Type B pancreatic cell (in vitro differentiated cells): ENCODE results near the gene REV3L. TPM values are rescaled to one million over a fixed set of nuclear protein-coding genes. Genes with fewer than 3 reads are reported as not detected.

ENCODE experiments used
- DNase-seq: peaks from one replicate; pipeline ENCODE4 v3.0.0; 2021; ENCODE audit warnings: mixed read lengths; ENCODE audit not compliant: unreplicated experiment; ENCODE audit errors: extremely low spot score
- H3K27ac Mint-ChIP-seq: 2 replicates; pipeline ENCODE4 v1.8.0; 2021; ENCODE audit warnings: mild to moderate bottlenecking, mixed read lengths
- H3K27me3 Mint-ChIP-seq: 2 replicates; pipeline ENCODE4 v1.8.0; 2021; ENCODE audit warnings: mixed read lengths
- H3K36me3 Mint-ChIP-seq: 2 replicates; pipeline ENCODE4 v1.8.0; 2021; ENCODE audit warnings: mixed read lengths
- H3K4me1 Mint-ChIP-seq: one replicate; pipeline ENCODE4 v1.8.0; 2021; ENCODE audit warnings: mixed read lengths; ENCODE audit not compliant: unreplicated experiment
- H3K4me3 Mint-ChIP-seq: 2 replicates; pipeline ENCODE4 v1.8.0; 2021; ENCODE audit warnings: mild to moderate bottlenecking, mixed read lengths
- H3K9me3 Mint-ChIP-seq: 2 replicates; pipeline ENCODE4 v1.8.0; 2021; ENCODE audit warnings: mixed read lengths
- total RNA-seq: library from RNA; stranded (reverse); gene quantifications from 2 replicates; pipeline ENCODE4 v1.2.1, GENCODE V29; 2021; ENCODE audit warnings: low replicate concordance
- TF ChIP-seq, protein P1 (sequence below): fragments of 200-600 bp; sonication (generic); conservative IDR thresholded peaks from 2 replicates; pipeline ENCODE4 v1.5.0; 2021; ENCODE audit warnings: antibody characterized with exemption, mild to moderate bottlenecking

Gene REV3L
- total RNA-seq, 1 donor from 2014 or later = 34.4 TPM

DNA sequence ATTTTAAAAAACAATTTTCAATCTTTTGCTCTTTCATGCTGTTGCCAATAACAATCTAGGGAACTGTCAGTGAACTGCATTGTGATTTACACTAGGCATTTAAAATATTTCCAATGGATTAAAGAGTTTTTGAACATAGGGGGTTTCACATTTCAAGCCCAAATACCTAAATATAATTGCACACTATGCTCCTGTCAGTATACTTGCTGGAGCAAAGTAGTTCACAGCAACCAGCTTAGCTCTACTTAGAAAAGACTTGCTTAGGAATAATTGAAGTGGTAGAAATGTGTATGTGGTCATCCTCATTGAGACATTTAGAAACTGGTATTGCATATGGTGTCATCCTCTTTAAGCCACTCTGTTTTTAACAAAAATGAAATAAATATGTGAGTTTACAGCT lies 41.7 kb upstream of the REV3L start:
- TF ChIP-seq, protein P1, sequence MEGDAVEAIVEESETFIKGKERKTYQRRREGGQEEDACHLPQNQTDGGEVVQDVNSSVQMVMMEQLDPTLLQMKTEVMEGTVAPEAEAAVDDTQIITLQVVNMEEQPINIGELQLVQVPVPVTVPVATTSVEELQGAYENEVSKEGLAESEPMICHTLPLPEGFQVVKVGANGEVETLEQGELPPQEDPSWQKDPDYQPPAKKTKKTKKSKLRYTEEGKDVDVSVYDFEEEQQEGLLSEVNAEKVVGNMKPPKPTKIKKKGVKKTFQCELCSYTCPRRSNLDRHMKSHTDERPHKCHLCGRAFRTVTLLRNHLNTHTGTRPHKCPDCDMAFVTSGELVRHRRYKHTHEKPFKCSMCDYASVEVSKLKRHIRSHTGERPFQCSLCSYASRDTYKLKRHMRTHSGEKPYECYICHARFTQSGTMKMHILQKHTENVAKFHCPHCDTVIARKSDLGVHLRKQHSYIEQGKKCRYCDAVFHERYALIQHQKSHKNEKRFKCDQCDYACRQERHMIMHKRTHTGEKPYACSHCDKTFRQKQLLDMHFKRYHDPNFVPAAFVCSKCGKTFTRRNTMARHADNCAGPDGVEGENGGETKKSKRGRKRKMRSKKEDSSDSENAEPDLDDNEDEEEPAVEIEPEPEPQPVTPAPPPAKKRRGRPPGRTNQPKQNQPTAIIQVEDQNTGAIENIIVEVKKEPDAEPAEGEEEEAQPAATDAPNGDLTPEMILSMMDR = no peak
- Mint-ChIP-seq H3K9me3 (peaks cover 15% of the 10 kb centered on the region), H3K36me3 (peaks cover 20% of the 10 kb centered on the region), H3K27me3 (no peaks in the 10 kb centered on the region), H3K27ac (no peak overlapping the region), H3K4me1 (peaks cover 25% of the 10 kb centered on the region), H3K4me3 (no peak overlapping the region)
- DNase-seq = no peak

DNA sequence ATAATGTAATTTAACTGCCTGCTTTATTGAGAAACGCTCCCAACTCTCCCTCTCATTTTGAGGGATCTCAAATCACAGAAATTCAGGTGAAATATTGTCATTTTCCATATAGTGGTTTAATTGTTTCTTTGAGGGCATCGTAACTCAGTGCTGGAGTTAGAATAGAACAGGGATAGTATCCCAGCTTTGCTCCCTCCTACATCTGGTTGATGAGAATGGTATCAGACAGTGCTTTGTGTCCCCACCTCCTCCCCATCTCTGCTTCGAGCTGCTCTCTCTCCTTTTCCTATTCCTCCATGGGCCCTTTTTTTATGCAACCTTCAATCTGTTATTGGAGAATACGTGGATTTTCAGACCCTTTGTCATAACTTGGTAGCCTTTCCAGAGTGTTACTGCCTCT lies 41.2 kb upstream of the REV3L start:
- Mint-ChIP-seq H3K27ac (no peak overlapping the region), H3K27me3 (no peaks in the 10 kb centered on the region), H3K9me3 (peaks cover 15% of the 10 kb centered on the region), H3K36me3 (peaks cover 20% of the 10 kb centered on the region), H3K4me1 (peaks cover 25% of the 10 kb centered on the region), H3K4me3 (no peak overlapping the region)
- DNase-seq = no peak
- TF ChIP-seq, protein P1 = no peak

DNA sequence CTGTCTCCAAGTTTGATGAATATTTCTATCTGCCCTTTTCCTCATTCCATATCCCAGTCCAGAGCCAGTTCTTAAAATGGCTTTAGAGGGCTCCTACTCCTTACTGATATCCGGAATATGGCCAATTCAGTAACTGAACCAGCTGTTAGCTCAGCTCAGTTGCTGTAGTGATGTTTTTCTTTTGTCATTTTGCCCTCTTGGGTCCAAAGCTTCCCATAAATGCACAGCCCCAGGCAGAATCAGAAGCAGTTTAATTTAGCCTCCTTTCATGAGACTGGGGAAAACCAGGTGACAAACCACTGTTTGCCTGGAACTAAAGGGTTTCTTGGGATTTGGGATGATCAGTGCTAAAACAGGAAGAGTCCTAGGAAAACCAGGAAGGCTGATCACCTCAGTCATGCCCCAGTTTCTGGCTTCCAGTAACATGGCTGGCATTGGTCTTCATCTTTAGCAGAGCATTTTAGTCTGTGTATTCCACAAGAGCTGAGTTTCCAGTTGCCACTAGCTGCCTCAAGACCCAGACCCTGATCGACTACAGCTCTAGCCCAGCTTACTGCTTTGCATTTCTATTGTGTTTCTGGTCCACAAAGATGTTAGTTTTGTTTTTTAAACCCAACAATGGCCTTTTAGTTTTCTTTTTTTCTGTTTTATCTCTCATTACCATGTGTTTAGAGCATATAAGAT lies 40.6 kb upstream of the REV3L start:
- no peak overlapping the region for H3K4me3 Mint-ChIP-seq
- H3K27me3 Mint-ChIP-seq = no peaks in the 10 kb centered on the region
- H3K27ac Mint-ChIP-seq = no peak overlapping the region
- peaks cover 16% of the 10 kb centered on the region for H3K36me3 Mint-ChIP-seq
- no peak for DNase-seq
- TF ChIP-seq, protein P1 = no peak
- peaks cover 25% of the 10 kb centered on the region for H3K4me1 Mint-ChIP-seq
- H3K9me3 Mint-ChIP-seq = peaks cover 11% of the 10 kb centered on the region

DNA sequence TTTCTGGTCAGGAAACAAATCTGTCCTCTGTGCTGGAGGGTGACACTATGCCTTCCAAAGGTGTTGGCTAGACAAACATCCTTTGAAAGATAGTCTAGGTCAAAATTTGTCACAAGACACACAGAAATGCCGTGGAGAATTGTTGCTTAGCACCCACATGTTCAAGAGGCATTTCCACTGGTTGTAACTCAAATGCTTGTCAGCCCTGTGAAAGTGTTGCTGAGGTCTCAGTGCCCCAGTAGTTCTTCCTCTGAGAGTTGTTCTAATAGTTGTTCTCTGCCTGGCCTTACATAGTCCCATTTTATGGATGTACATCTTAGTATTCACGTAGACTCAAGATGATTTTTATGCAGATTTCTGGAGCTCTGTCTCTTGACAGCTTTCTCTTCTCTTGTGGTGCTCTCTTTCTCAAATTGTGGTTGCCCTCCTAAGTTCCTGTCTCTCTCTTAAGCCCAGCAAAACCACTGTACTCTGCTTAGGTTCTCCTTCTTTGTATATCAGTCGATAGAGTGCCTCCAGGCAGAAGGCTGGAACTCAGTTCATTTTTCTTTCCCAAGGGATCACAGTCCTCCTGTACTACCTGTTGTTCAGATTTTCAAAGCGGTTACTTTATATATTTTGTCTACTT lies 39.5 kb upstream of the REV3L start:
- no peak for DNase-seq
- H3K4me3 Mint-ChIP-seq = no peak overlapping the region
- peak overlapping the region; percentile 21 for H3K27ac Mint-ChIP-seq
- no peaks in the 10 kb centered on the region for H3K27me3 Mint-ChIP-seq
- TF ChIP-seq, protein P1 = no peak
- peaks cover 12% of the 10 kb centered on the region for H3K36me3 Mint-ChIP-seq
- peaks cover 10% of the 10 kb centered on the region for H3K9me3 Mint-ChIP-seq
- H3K4me1 Mint-ChIP-seq = peaks cover 30% of the 10 kb centered on the region

DNA sequence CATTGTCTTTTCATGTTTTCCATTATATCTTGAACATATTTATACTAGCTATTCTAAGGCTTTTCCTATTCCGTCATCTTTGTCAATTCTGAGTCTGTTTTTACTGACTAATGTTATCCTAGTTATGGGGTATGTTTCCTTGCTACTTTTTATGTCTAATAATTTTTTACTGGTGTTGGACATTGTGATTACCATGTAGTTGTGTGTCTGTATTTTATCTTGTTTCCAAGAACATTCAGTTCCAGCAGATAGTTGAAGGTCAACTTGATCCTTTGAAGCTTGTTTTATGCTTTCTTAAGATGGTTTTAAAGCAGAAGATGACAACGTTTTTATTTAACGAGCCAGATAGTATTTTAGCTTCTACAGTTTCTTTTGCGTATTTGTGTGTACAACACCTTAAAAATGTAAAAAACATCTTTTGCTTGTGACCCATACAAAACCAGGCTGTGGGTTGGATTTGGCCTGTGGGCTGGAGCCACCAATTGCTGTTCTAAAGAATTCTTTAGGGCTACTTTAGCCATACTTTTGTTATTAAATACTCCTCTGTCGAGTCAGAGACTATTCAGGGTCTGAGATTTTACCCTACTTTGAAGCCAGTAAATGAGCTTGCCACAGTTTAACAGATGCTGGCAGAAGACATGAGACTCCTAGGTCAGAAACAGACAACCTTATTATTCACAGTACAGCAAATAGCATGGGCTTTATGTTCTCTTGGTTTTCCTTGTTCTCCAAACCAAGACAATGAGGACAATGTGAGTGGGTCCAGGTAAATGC lies 38.7 kb upstream of the REV3L start:
- Mint-ChIP-seq H3K27ac (no peak overlapping the region), H3K4me1 (peaks cover 35% of the 10 kb centered on the region), H3K27me3 (no peaks in the 10 kb centered on the region), H3K9me3 (peaks cover 10% of the 10 kb centered on the region), H3K4me3 (no peak overlapping the region), H3K36me3 (peaks cover 11% of the 10 kb centered on the region)
- no peak for DNase-seq
- TF ChIP-seq, protein P1 = no peak
